ENCODE measurements around the gene RREB1.

GRCh38 chr6:7154341-7155139, 46.8 kb downstream of the RREB1 start:
- TF ChIP-seq CTCF (IDR thresholded peaks at IDR 0.05; ENCODE audit: insufficient read depth, low read length, poor library complexity, severe bottlenecking) (no peak), EZH2phosphoT487 (conservative IDR thresholded peaks at IDR 0.05; ENCODE audit: low read length) (no peak)
